ENCODE data around the gene PWWP2B.

Gene PWWP2B

GRCh38 chr10:132390921-132391675 is 5.9 kb upstream of the PWWP2B start:
- Mint-ChIP-seq H3K36me3 (peaks cover 0 to 5% of the 10 kb centered on the region in 2 donors), H3K27me3 (no peaks in the 10 kb centered on the region), H3K4me3 (no peak overlapping the region), H3K4me1 (peaks cover 34 to 44% of the 10 kb centered on the region in 2 donors), H3K9me3 (peaks cover 7 to 9% of the 10 kb centered on the region in 2 donors), H3K27ac (no peak overlapping the region)
- ATAC-seq (replicated peaks) (no peak), DNase-seq (no peak)

- DNase-seq: no peak
- Mint-ChIP-seq H3K4me3 (no peak overlapping the region), H3K36me3 (peaks cover 0 to 5% of the 10 kb centered on the region in 2 donors), H3K27me3 (no peaks in the 10 kb centered on the region), H3K27ac (no peak overlapping the region), H3K4me1 (peaks cover 32 to 41% of the 10 kb centered on the region in 2 donors), H3K9me3 (peaks cover 7 to 9% of the 10 kb centered on the region in 2 donors)
- ATAC-seq (replicated peaks): no peak
Observed at GRCh38 chr10:132391676-132392020, 5.4 kb upstream of the PWWP2B start.

GRCh38 chr10:132392184-132392800 is 4.7 kb upstream of the PWWP2B start:
- H3K9me3 Mint-ChIP-seq: peaks cover 7 to 9% of the 10 kb centered on the region in 2 donors
- H3K27ac Mint-ChIP-seq: no peak overlapping the region
- ATAC-seq (replicated peaks): no peak
- peaks cover 32 to 37% of the 10 kb centered on the region in 2 donors for H3K4me1 Mint-ChIP-seq
- H3K27me3 Mint-ChIP-seq: no peaks in the 10 kb centered on the region
- no peak for DNase-seq
- no peak overlapping the region for H3K4me3 Mint-ChIP-seq
- H3K36me3 Mint-ChIP-seq: peaks cover 0 to 5% of the 10 kb centered on the region in 2 donors

GRCh38 chr10:132392811-132393694 is 3.9 kb upstream of the PWWP2B start:
- Mint-ChIP-seq H3K4me1 (peaks cover 29 to 38% of the 10 kb centered on the region in 2 donors), H3K4me3 (no peak overlapping the region), H3K27ac (no peak overlapping the region), H3K27me3 (no peaks in the 10 kb centered on the region), H3K36me3 (peaks cover 0 to 5% of the 10 kb centered on the region in 2 donors), H3K9me3 (peaks cover 7 to 9% of the 10 kb centered on the region in 2 donors)
- ATAC-seq (replicated peaks) (no peak), DNase-seq (no peak)

GRCh38 chr10:132393695-132394181 is 3.3 kb upstream of the PWWP2B start:
- Mint-ChIP-seq H3K9me3 (peaks cover 7 to 9% of the 10 kb centered on the region in 2 donors), H3K27ac (no peak overlapping the region), H3K4me1 (peaks cover 31 to 45% of the 10 kb centered on the region in 2 donors), H3K4me3 (no peak overlapping the region), H3K36me3 (peaks cover 0 to 5% of the 10 kb centered on the region in 2 donors), H3K27me3 (no peaks in the 10 kb centered on the region)
- DNase-seq: no peak
- no peak for ATAC-seq (replicated peaks)

- ATAC-seq (replicated peaks) (no peak), DNase-seq (no peak)
- Mint-ChIP-seq H3K4me1 (peaks cover 36 to 45% of the 10 kb centered on the region in 2 donors), H3K9me3 (peaks cover 7 to 9% of the 10 kb centered on the region in 2 donors), H3K27me3 (no peaks in the 10 kb centered on the region), H3K36me3 (peaks cover 0 to 5% of the 10 kb centered on the region in 2 donors), H3K27ac (no peak overlapping the region), H3K4me3 (peak overlapping the region; percentile 1 to 35)
Observed at GRCh38 chr10:132394201-132394811, 2.7 kb upstream of the PWWP2B start.

- Mint-ChIP-seq H3K9me3 (peaks cover 7 to 9% of the 10 kb centered on the region in 2 donors), H3K4me1 (peaks cover 44 to 49% of the 10 kb centered on the region in 2 donors), H3K4me3 (peak overlapping the region; percentile 50 to 62), H3K36me3 (peaks cover 0 to 5% of the 10 kb centered on the region in 2 donors), H3K27me3 (no peaks in the 10 kb centered on the region), H3K27ac (peak overlapping the region; percentile 76)
- DNase-seq (no peak), ATAC-seq (replicated peaks) (no peak)
Observed at GRCh38 chr10:132394936-132395703, 1.9 kb upstream of the PWWP2B start.

- Mint-ChIP-seq H3K9me3 (peaks cover 7 to 9% of the 10 kb centered on the region in 2 donors), H3K27me3 (no peaks in the 10 kb centered on the region)
Observed at GRCh38 chr10:132395704-132396493, 1.1 kb upstream of the PWWP2B start.

GRCh38 chr10:132396494-132397035 is 435 bp upstream of the PWWP2B start:
- ATAC-seq (replicated peaks) (peak; percentile 67 to 72), DNase-seq (peak; percentile 54)
- Mint-ChIP-seq H3K4me1 (peaks cover 50 to 64% of the 10 kb centered on the region in 2 donors), H3K27ac (no peak overlapping the region), H3K9me3 (peaks cover 7 to 9% of the 10 kb centered on the region in 2 donors), H3K4me3 (peak overlapping the region; percentile 36 to 62), H3K36me3 (peaks cover 0 to 5% of the 10 kb centered on the region in 2 donors), H3K27me3 (no peaks in the 10 kb centered on the region)

More at GRCh38 chr10:132395704-132396493, 1.1 kb upstream of the PWWP2B start:
- Mint-ChIP-seq H3K4me1 (peaks cover 48 to 57% of the 10 kb centered on the region in 2 donors), H3K27ac (peak overlapping the region; percentile 37), H3K36me3 (peaks cover 0 to 5% of the 10 kb centered on the region in 2 donors), H3K4me3 (peak overlapping the region; percentile 50 to 62)
- DNase-seq (no peak), ATAC-seq (replicated peaks) (peak; percentile 8 to 12)

GRCh38 chr10:132397671-132398565 is 918 bp downstream of the PWWP2B start:
- DNase-seq (no peak), ATAC-seq (replicated peaks) (peak; percentile 29 to 34)
- Mint-ChIP-seq H3K27ac (peak overlapping the region; percentile 96), H3K4me3 (peak overlapping the region; percentile 92 to 94), H3K4me1 (peaks cover 49 to 66% of the 10 kb centered on the region in 2 donors), H3K36me3 (no peaks in the 10 kb centered on the region), H3K9me3 (no peaks in the 10 kb centered on the region), H3K27me3 (no peaks in the 10 kb centered on the region)

GRCh38 chr10:132398566-132398991 is 1.6 kb downstream of the PWWP2B start:
- no peaks in the 10 kb centered on the region for H3K27me3 Mint-ChIP-seq
- peaks cover 0 to 3% of the 10 kb centered on the region in 2 donors for H3K36me3 Mint-ChIP-seq
- DNase-seq: no peak
- H3K9me3 Mint-ChIP-seq: no peaks in the 10 kb centered on the region
- H3K4me1 Mint-ChIP-seq: peaks cover 46 to 64% of the 10 kb centered on the region in 2 donors
- no peak for ATAC-seq (replicated peaks)
- H3K27ac Mint-ChIP-seq: peak overlapping the region; percentile 96
- peak overlapping the region; percentile 53 to 92 for H3K4me3 Mint-ChIP-seq
